ENCODE results near the gene RASSF8. TPM values are rescaled to one million over a fixed set of nuclear protein-coding genes. Genes with fewer than 3 reads are reported as not detected.

The RASSF8 gene
- total RNA-seq, 2 experiments from 2014 or later, result 0.65 to 1.2 TPM

GRCh38 chr12:25990495-25990894 lies 32.0 kb downstream of the RASSF8 start:
- Mint-ChIP-seq H3K9me3 (no peaks in the 10 kb centered on the region), H3K27ac (no peak overlapping the region), H3K36me3 (ENCODE audit: low read depth) (no peaks in the 10 kb centered on the region), H3K4me1 (no peaks in the 10 kb centered on the region), H3K4me3 (no peak overlapping the region), H3K27me3 (peaks cover under 1% of the 10 kb centered on the region)
- CTCF ChIA-PET, result no interaction called here
- POLR2A ChIA-PET, result no interaction called here
- DNase-seq, result no peak

GRCh38 chr12:25992026-25992782 lies 33.7 kb downstream of the RASSF8 start:
- CTCF ChIA-PET, result no interaction called here
- H3K4me3 Mint-ChIP-seq, result no peak overlapping the region
- POLR2A ChIA-PET, result no interaction called here
- H3K27me3 Mint-ChIP-seq, result peaks cover 5% of the 10 kb centered on the region
- H3K36me3 Mint-ChIP-seq (ENCODE audit: low read depth), result no peaks in the 10 kb centered on the region
- H3K27ac Mint-ChIP-seq, result no peak overlapping the region
- H3K9me3 Mint-ChIP-seq, result no peaks in the 10 kb centered on the region
- H3K4me1 Mint-ChIP-seq, result no peaks in the 10 kb centered on the region
- no peak for DNase-seq

- no peak overlapping the region for H3K27ac Mint-ChIP-seq
- CTCF ChIA-PET, result no interaction called here
- H3K27me3 Mint-ChIP-seq, result peaks cover 5% of the 10 kb centered on the region
- no peak for DNase-seq
- H3K36me3 Mint-ChIP-seq (ENCODE audit: low read depth), result no peaks in the 10 kb centered on the region
- H3K4me3 Mint-ChIP-seq, result no peak overlapping the region
- POLR2A ChIA-PET, result no interaction called here
- no peaks in the 10 kb centered on the region for H3K4me1 Mint-ChIP-seq
- no peaks in the 10 kb centered on the region for H3K9me3 Mint-ChIP-seq
Measured at GRCh38 chr12:25993901-25994651, 35.6 kb downstream of the RASSF8 start.

DNA sequence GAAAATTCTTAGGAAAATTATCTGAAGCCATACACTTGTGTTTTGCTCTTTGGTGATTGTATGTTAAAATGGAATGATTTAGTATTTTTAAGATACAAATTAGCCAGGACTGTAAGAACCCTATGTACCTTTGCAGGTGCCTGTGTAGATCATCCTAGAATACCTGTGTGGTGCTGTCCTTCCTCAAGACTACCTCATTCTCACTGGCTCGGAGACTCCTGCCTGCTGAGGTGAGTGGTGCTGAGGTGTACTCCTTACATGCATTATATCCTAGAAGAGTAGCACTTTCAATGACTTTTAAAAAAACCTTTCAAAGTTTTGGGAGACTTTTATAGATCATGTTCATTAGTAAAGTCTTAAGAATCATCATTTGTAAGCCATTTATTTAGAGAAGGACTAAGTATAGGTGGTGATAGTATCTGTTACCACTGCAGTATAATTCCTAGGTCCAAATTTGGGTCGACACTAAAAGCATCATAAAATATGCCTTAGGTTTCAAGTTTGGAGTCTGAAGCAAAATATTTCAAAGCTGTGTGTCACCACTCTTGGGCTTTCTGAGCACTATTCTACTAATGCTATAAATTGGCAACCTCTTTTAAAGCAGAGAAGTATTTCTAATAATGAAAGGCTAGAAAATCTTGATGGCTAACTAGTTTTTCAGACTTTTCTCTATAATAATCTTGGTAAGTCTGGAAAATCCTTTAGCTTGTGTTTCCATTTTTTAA lies 36.6 kb downstream of the RASSF8 start:
- H3K4me1 Mint-ChIP-seq, result no peaks in the 10 kb centered on the region
- H3K27ac Mint-ChIP-seq, result no peak overlapping the region
- no peak for DNase-seq
- no peaks in the 10 kb centered on the region for H3K36me3 Mint-ChIP-seq (ENCODE audit: low read depth)
- ChIA-PET CTCF (no interaction called here), POLR2A (no interaction called here)
- peaks cover 5% of the 10 kb centered on the region for H3K27me3 Mint-ChIP-seq
- H3K9me3 Mint-ChIP-seq, result no peaks in the 10 kb centered on the region
- no peak overlapping the region for H3K4me3 Mint-ChIP-seq

- Mint-ChIP-seq H3K4me1 (no peaks in the 10 kb centered on the region), H3K4me3 (no peak overlapping the region), H3K27ac (no peak overlapping the region), H3K27me3 (peaks cover 5% of the 10 kb centered on the region), H3K36me3 (ENCODE audit: low read depth) (no peaks in the 10 kb centered on the region), H3K9me3 (no peaks in the 10 kb centered on the region)
- ChIA-PET POLR2A (no interaction called here), CTCF (interaction anchor here (0.6 kb wide), 1 partner anchor 499 kb away, joined by 4 read pairs; no protein-coding TSS in a partner anchor)
- DNase-seq, result no peak
Measured at GRCh38 chr12:25995906-25996305, 37.4 kb downstream of the RASSF8 start.

- Mint-ChIP-seq H3K27me3 (peaks cover 5% of the 10 kb centered on the region), H3K4me1 (no peaks in the 10 kb centered on the region), H3K9me3 (no peaks in the 10 kb centered on the region), H3K4me3 (no peak overlapping the region), H3K27ac (no peak overlapping the region), H3K36me3 (ENCODE audit: low read depth) (no peaks in the 10 kb centered on the region)
- ChIA-PET POLR2A (no interaction called here), CTCF (interaction anchor here (0.6 kb wide), 1 partner anchor 498 kb away, joined by 4 read pairs; no protein-coding TSS in a partner anchor)
- no peak for DNase-seq
Measured at GRCh38 chr12:25996677-25997076, 38.2 kb downstream of the RASSF8 start.

GRCh38 chr12:25997201-25997963 lies 38.9 kb downstream of the RASSF8 start:
- POLR2A ChIA-PET, result no interaction called here
- Mint-ChIP-seq H3K4me3 (no peak overlapping the region), H3K27ac (no peak overlapping the region), H3K27me3 (peaks cover 5% of the 10 kb centered on the region), H3K9me3 (no peaks in the 10 kb centered on the region), H3K4me1 (no peaks in the 10 kb centered on the region), H3K36me3 (ENCODE audit: low read depth) (no peaks in the 10 kb centered on the region)
- CTCF ChIA-PET, result no interaction called here
- no peak for DNase-seq

DNA sequence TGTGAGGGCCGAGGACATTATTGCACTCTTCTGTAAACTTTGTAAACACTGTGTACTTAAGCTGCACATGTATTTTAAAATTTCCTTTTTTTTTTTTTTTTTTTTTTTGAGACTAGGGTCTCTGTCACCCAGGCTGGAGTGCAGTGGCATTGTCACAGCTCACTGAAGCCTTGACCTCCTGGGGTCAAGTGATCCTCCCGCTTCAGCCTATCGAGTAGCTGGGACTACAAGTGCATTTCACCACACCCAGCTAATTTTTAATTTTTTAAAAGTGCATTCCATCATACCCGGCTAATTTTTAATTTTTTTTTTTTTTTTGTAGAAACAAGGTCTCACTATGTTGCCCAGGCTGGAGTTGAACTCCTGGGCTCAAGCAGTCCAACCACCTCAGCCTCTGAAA lies 42.4 kb downstream of the RASSF8 start:
- no peaks in the 10 kb centered on the region for H3K36me3 Mint-ChIP-seq (ENCODE audit: low read depth)
- ChIA-PET CTCF (interaction anchor here (1.0 kb wide), 1 partner anchor 564 kb away, joined by 3 read pairs; no protein-coding TSS in a partner anchor), POLR2A (no interaction called here)
- H3K4me3 Mint-ChIP-seq, result no peak overlapping the region
- H3K27me3 Mint-ChIP-seq, result peaks cover under 1% of the 10 kb centered on the region
- H3K9me3 Mint-ChIP-seq, result peaks cover 4% of the 10 kb centered on the region
- H3K27ac Mint-ChIP-seq, result no peak overlapping the region
- DNase-seq, result no peak
- H3K4me1 Mint-ChIP-seq, result no peaks in the 10 kb centered on the region

DNA sequence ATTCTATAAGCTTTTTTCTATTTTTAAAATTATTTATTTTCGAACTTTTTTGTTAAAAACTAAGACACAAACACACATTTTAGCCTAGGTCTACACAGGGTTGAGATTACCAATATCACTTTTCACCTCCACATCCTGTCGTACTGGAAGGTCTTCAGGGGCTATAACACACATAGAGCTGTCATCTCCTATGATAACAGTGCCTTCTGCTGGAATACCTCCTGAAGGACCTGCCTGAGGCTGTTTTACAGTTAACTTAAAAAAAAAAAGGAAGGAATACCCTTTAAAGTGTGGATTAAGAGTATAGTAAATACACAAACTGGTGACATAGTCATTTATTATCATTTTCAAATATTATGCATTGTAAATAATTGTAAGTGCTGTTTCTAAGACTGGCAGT lies 43.0 kb downstream of the RASSF8 start:
- Mint-ChIP-seq H3K27ac (no peak overlapping the region), H3K4me3 (no peak overlapping the region), H3K27me3 (no peaks in the 10 kb centered on the region), H3K36me3 (ENCODE audit: low read depth) (no peaks in the 10 kb centered on the region), H3K4me1 (no peaks in the 10 kb centered on the region), H3K9me3 (peaks cover 4% of the 10 kb centered on the region)
- CTCF ChIA-PET, result interaction anchor here (1.0 kb wide), 1 partner anchor 565 kb away, joined by 3 read pairs; no protein-coding TSS in a partner anchor
- POLR2A ChIA-PET, result no interaction called here
- DNase-seq, result no peak

GRCh38 chr12:26003065-26003464 lies 44.6 kb downstream of the RASSF8 start:
- CTCF ChIA-PET, result no interaction called here
- Mint-ChIP-seq H3K27ac (no peak overlapping the region), H3K36me3 (ENCODE audit: low read depth) (no peaks in the 10 kb centered on the region), H3K9me3 (peaks cover 4% of the 10 kb centered on the region), H3K4me3 (no peak overlapping the region), H3K4me1 (no peaks in the 10 kb centered on the region), H3K27me3 (no peaks in the 10 kb centered on the region)
- no peak for DNase-seq
- POLR2A ChIA-PET, result no interaction called here

- ChIA-PET CTCF (no interaction called here), POLR2A (no interaction called here)
- H3K4me3 Mint-ChIP-seq, result no peak overlapping the region
- H3K27ac Mint-ChIP-seq, result no peak overlapping the region
- DNase-seq, result no peak
- H3K27me3 Mint-ChIP-seq, result no peaks in the 10 kb centered on the region
- peaks cover 4% of the 10 kb centered on the region for H3K9me3 Mint-ChIP-seq
- no peaks in the 10 kb centered on the region for H3K4me1 Mint-ChIP-seq
- no peaks in the 10 kb centered on the region for H3K36me3 Mint-ChIP-seq (ENCODE audit: low read depth)
Measured at GRCh38 chr12:26007566-26007965, 49.1 kb downstream of the RASSF8 start.

DNA sequence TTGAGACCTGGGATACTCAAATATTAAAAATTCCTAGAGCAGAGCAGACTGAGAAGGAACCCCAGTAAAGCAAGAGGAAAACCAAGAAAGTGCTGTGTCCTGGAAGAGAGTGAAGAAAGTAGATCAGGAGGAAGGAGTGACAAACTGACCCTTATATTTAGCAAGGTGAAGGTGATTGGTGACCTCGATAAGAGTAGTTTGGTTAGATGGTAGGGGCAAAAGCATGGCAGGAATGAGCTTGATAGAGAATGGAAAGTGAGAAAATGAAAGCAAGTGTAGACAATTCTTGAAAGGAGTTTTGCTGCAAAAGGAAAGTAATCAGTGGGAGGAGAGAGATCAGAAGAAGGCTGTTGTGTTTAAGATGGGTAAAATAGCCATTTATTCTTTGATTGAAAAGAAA lies 51.1 kb downstream of the RASSF8 start:
- H3K4me1 Mint-ChIP-seq, result no peaks in the 10 kb centered on the region
- ChIA-PET CTCF (no interaction called here), POLR2A (no interaction called here)
- H3K27ac Mint-ChIP-seq, result no peak overlapping the region
- no peaks in the 10 kb centered on the region for H3K36me3 Mint-ChIP-seq (ENCODE audit: low read depth)
- no peaks in the 10 kb centered on the region for H3K27me3 Mint-ChIP-seq
- H3K4me3 Mint-ChIP-seq, result no peak overlapping the region
- DNase-seq, result no peak
- H3K9me3 Mint-ChIP-seq, result no peaks in the 10 kb centered on the region

GRCh38 chr12:26010293-26010821 lies 51.9 kb downstream of the RASSF8 start:
- no peaks in the 10 kb centered on the region for H3K4me1 Mint-ChIP-seq
- POLR2A ChIA-PET, result no interaction called here

More at GRCh38 chr12:26010293-26010821, 51.9 kb downstream of the RASSF8 start:
- Mint-ChIP-seq H3K27me3 (no peaks in the 10 kb centered on the region), H3K9me3 (no peaks in the 10 kb centered on the region), H3K27ac (no peak overlapping the region), H3K36me3 (ENCODE audit: low read depth) (no peaks in the 10 kb centered on the region), H3K4me3 (no peak overlapping the region)
- CTCF ChIA-PET, result no interaction called here
- no peak for DNase-seq
